NCI-H2107 treated with DMSO at 0.1 percent for 48 hours (cell line): ENCODE measurements around the gene ARHGDIG.
"Not testable (repeated sequence)": the region's sequence is repeated elsewhere in the genome, so short reads cannot be mapped to it uniquely, and the experiment has no call there.

Experiments
- DNase-seq: peaks from one replicate; lab custom pipeline; 2025; ENCODE audit not compliant: unreplicated experiment; lab: John Stamatoyannopoulos, UW

The ARHGDIG gene

DNA sequence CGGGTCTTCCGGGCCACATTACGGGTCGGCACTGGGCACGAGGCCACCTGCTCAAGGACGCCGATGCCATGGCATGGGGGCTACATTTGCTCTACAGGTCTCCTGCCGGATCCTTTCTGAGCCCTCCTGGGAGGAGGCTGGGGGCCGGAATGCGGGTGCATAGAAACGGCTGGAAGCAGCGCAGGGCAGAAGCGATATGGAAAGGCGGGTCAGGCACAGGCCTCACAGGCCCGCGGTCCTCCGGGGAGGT lies 43.7 kb downstream of the ARHGDIG start:
- no peak for DNase-seq

DNA sequence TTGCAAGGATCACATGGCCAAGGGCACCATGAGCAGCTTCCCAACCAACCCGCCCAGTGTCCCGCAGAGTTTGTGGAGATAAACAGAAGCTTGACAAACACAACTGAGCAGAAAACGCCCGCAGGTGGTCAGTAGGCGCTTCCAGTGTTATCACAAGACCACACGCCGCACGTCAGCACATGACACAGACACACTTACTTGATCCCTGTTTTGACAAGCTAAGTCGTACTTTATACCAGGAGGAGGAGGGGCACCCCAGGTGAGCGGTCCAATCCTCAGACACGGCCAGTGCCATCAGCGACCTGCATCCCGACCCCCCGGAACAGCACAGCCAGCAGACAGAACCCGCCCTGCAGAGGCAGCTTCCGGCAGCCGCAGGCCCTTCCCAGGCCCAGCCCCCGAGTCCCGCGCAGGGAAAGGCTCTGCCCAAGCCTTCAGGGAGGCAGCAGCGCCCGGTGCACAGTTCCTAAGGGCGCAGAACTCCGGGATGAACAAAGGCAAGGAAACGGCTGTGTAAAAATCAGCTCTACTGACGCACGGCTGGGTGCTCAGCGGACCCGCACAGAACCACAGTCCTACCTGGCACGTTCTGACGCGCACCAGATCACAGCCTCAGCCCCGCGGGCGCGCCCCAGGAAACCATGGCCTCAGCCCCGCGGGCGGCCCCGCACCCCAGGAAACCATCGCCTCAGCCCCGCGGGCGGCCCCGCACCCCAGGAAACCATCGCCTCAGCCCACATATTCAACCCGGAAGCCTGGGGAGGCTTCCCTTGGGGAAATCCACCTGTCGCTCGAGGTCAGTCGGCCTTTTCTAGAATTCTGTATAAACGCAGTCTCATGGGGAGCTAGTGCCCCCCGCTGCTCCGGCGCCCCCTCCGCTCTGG lies 44.3 kb downstream of the ARHGDIG start:
- no peak for DNase-seq

DNA sequence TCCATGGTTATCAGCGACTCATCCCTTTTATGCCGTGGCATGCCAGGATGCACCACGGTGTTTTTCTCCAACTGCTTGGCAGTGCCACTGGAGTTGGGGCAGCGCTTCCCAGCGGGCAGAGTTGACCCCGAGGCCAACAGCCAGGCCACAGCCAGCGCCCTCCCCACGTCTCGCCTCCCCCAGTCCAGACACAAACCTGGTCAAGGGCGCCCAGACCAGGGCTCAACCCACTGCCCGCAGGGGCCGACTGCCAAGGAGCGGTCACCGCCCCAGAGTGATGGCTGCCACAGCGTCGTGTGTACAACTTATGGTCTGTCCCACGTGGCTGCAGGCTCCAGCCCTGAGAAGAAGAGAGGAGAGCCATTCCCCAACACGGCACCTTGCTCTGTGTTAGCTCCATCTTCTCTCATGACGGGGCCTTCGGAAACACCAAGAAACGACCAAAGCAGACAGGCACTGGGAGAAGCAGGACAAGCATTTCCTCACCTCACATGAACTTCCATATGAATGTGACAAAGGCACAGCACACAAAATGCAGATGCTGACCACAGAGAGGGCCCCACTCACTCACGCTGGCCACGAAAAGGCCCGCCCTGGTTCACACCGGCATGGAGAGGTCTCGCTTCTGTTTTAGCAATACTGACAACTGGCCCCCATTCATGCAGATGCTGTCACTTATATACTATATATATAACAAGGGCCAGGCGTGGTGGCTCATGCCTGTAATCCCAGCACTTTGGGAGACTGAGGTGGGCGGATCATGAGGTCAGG lies 45.2 kb downstream of the ARHGDIG start:
- DNase-seq, result no peak

DNA sequence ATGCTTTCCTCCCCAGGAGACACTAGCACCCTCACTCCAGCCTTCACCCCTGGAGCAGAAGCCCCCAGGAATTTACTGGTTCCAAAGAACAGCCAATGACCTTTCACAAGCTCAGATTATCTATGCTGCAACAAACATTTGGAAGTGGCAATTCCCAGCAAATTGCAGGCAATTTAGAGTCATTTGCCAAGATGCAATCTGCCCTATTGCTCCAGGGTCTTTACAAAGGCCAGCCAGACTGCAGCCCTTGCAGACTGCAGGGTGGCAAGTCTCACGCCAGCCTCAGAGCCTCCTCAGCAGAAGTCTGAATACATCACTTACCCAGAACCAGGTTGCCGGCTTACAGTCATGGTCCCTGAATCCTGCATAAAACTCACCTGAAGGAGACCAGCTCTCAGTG lies 50.4 kb downstream of the ARHGDIG start:
- DNase-seq, result no peak

DNA sequence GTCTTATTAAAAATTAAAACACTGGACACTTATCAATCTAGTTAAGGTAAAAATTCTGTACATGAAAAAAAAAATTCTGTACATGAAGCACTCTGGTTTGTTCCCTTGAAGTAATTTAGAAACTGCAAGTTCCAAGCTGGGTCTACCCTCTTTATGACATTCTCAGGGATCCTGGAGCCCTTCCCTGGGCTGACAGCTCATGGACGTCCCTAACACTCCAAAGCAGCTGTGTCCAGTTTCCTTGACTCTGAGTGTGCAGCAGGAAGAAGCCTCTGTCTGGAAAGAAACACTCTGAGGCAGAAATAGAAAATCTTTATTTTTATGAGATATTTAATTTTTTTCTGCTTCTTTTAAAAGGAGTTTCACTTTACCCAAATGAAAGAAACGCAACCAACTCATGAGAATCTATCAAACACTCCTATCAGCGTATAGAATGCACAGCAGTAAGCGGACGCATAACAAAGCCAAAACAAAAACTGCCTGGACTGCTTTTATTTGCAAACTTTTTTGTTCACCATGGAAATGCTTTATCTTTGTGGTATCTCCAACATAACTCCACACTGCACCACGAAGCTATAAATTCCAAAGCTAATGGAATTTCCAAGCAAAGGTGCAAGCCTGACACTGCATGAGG lies 50.9 kb downstream of the ARHGDIG start:
- DNase-seq, result not testable (repeated sequence)
